ENCODE data around the gene ARMC6.

The ARMC6 gene

GRCh38 chr19:19056636-19057275, 23.4 kb downstream of the ARMC6 start:
- no peak for DNase-seq

- DNase-seq: no peak
These were observed 23.9 kb downstream of the ARMC6 start for GRCh38 chr19:19057317-19057716.

DNA sequence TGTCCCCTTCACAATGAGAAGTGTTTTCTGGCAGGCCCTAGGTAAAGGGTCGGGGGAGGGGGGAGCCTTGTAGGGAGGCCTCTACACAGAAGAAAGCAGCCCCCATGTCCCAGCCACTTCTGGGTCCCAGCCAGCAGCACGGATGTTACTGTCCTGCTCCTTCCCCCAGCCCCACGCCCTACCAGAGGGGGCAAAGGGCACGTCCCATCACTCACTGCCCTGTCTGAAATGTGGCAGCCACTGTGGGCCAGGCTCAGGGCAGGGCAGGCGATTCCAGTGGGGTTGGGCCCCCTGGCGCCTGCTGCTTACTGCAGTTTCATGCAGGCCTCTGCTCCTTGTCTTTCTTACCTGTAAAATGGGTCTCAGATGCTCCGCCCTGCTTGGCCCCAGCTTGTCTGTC, 24.3 kb downstream of the ARMC6 start:
- no peak for DNase-seq

DNA sequence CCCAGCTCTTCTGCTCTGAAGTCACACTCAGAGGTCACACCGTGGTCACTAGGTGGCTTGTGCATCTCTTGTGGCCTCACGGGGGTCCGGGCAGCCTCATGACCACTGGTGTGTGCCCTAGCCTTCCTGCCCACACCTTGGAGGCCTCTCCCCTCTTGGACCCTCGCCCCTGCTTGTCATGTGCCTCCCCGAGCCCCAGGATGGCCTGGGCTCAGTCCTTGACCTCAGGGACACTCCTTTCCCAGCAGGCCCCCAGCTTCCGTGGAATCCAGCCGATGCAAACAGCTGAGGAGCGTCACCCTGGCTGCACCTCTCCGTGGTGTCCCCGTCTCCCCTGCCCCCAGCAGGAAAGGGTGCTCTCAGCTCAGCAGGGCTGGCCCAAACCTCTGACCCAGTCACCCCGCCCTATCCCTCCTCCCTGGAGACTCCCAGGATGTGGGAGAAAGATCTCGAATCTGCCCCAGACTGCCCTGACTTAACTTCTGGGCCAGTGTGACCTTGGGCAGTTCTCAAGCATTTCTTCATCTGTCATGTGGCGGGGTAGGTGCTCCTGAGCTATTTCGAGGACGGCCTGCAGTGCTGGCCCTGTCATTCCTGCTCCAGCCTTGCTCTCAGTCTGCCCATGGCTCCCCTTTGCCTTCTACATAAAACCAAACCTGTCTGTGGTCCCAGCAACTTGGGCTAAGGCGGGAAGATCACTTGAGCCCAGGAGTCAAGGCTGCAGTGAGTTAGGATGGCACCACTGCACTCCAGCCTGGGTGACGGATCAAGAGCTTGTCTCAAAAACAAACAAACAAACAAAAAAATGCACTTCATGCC, 25.8 kb downstream of the ARMC6 start:
- no peak for DNase-seq

- DNase-seq: no peak
These were observed 26.6 kb downstream of the ARMC6 start for GRCh38 chr19:19059837-19060611.

- DNase-seq: no peak
These were observed 28.1 kb downstream of the ARMC6 start for GRCh38 chr19:19061506-19061905.

DNA sequence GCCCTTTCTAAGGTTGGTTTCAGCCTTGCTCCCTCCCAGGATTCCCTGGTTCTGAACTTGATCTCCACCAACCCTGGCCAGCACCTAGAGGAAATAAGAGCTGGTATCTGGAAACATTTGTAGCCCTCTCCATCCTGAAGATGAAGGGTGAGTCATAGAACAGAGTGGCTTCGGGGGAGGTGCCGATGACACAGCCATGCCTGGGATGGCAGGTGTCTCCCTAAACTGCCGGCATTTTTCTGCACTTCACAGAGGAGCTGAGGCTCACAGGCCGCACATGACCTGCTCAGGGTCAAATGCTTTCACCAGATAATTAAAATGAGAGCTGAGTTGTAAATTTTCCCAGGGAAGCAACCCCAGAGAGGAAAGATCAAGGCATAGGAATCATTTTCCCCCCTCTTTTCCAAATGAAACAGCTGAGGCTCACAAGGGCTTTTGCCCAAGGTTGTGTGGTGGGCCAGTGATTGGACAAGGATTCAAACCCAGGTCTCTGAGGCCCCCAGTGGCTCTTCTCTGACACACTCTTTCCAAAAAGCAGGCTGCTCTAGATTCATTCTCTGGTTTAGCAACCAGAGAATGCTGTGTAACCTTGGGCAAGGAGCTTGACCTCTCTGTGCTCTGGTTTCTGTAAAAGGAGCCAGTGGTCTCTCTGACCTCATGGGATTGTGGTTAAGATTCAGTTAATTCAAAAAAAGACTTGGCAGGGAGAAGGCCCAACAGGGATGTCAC, 29.2 kb downstream of the ARMC6 start:
- DNase-seq: no peak

- DNase-seq: peak; percentile 100
These were observed 30.0 kb downstream of the ARMC6 start, which contains the start of gene SLC25A42 for GRCh38 chr19:19063183-19064097. TSS of gene SLC25A42 (plus strand) at chr19:19063994. CDS start at chr19:19096125, 32,131 bp downstream.

GRCh38 chr19:19064098-19064722, 30.8 kb downstream of the ARMC6 start:
- DNase-seq: no peak

DNA sequence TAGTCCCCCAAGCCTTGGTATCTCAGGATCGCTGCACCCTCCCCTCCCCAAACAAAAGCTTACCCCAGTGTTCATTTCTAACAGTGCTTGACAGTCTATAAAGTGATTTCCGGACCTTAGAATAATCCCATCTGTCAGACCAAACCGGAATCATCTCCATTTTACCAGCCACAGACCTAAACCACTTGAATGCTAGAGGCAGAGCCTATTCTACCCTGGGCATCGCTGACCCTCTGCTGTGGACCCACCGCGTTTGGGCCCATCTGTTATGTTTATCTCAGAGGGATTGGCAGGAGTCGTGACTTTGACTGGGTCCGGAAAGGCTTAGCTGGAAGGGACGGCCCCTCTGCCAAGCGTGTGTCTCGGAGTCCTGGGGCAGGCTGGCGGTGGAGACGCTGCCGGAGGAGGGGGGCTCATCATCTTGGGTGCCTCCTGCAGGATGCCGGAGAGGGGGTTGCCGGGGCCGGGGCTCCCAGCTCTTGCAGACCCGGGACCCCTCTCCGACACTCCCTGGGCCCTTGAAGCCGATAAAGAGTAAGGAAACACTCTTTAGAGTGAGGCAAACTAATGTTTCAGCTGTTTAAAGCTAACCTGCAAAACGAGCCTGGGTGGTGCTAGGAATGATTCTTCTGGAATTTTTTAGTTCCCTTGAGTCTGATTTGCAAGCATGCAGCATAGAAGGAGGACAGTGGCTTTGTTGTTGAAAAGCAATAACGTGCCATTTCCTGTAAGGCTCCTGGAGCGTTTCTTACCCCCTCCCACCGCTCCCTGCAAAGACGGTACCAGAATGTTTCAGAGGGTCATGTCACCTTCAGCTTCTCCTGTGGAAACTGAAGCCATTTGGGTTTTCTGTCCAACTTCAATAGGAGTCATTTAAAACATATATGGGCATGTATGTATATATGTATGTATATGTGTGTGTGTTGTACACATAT, 31.7 kb downstream of the ARMC6 start:
- peak; percentile 33 for DNase-seq

- DNase-seq: no peak
These were observed 34.1 kb downstream of the ARMC6 start for GRCh38 chr19:19067276-19068072.

- DNase-seq: peak; percentile 30
These were observed 35.6 kb downstream of the ARMC6 start for GRCh38 chr19:19068659-19069654.

DNA sequence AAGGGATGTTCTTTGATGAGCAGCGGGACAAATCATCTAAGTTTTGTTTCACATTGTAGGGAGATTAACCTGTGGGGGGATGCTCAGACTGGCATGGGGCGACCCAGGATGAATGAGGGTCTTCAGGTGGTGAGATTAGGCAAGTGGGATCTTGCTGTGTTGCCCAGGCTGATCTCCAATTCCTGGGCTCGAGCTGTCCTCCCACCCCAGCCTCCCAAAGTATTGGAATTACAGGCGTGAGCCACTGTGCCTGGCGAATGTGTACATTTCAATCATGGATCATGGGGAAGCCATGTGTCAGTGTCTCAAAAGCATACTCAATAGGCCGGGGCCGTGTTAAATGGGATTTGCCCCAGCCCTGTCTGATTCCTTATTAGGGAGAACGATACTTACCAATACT, 38.5 kb downstream of the ARMC6 start:
- no peak for DNase-seq

GRCh38 chr19:19074196-19074882, 40.9 kb downstream of the ARMC6 start:
- DNase-seq: no peak

- no peak for DNase-seq
These were observed 41.7 kb downstream of the ARMC6 start for GRCh38 chr19:19075126-19075525.

DNA sequence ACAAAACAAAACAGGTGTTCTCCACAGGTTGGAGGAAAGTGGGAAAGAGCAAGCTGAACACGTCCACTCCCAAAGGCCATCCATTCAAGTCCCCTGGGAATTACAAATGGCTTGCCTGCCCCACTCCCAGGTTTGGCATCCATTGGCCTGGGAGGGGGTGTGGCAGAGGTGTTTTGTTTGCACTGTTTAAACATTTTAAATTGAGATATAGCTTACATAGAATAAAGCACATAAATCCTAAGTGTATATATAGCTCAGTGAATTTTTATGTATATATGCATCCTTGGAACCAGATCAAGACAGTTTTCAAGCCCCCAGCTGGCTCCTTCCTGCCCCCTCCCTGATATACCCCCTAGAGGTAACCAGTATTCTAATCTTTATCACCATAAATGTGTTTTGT, 43.1 kb downstream of the ARMC6 start:
- no peak for DNase-seq

GRCh38 chr19:19077103-19077502, 43.7 kb downstream of the ARMC6 start:
- DNase-seq: no peak
